AG04450 (cell line): ENCODE measurements around the gene SH3D21. TPM values are rescaled to one million over a fixed set of nuclear protein-coding genes. Genes with fewer than 3 reads are reported as not detected.

Source experiments
- CTCF ChIA-PET: fragments of 300-600, 350-600 bp; formaldehyde crosslinking; extraction: SDS; loops from one replicate; lab custom pipeline; 2022; ENCODE audit warnings: antibody characterized with exemption, inconsistent platforms; lab: Charles Lee
- POLR2A ChIA-PET: fragments of 350-600 bp; formaldehyde crosslinking; extraction: SDS; loops from one replicate; lab custom pipeline; 2021; ENCODE audit warnings: antibody characterized with exemption, inconsistent platforms; lab: Yijun Ruan, JAX
- DNase-seq: peaks from one replicate; pipeline ENCODE4 v3.0.0-alpha.2; 2011; ENCODE audit warnings: low read depth, low spot score
- H3K27ac ChIP-seq: one replicate; pipeline ENCODE4 v1.5.1; 2012; ENCODE audit warnings: low read depth, low read length, control low read depth
- H3K27me3 ChIP-seq: one replicate; pipeline ENCODE4 v1.6.0; 2012; ENCODE audit warnings: low read length; ENCODE audit not compliant: control insufficient read depth, insufficient read depth
- H3K4me3 ChIP-seq: 2 replicates; pipeline ENCODE4 v1.5.1; 2011; ENCODE audit warnings: mild to moderate bottlenecking, low read depth, low read length, control low read depth
- H3K9me3 ChIP-seq: 2 replicates; pipeline ENCODE4 v1.5.1; 2012; ENCODE audit warnings: low read length; ENCODE audit not compliant: control insufficient read depth, insufficient read depth
- CTCF ChIP-seq: IDR thresholded peaks from 2 replicates; pipeline ENCODE4 v1.5.1; 2011; ENCODE audit warnings: low read depth, low read length, control low read depth, inconsistent platforms
- polyA plus RNA-seq: library from polyadenylated mRNA; depleted of rRNA; stranded (reverse); fragments of >200 nt; gene quantifications from 2 replicates; pipeline ENCODE4 v1.2.3, GENCODE V29; 2011

The SH3D21 gene
- polyA plus RNA-seq, 1 experiment, result 1.3 TPM

GRCh38 chr1:36329817-36330216 lies 23.6 kb downstream of the SH3D21 start:
- TF ChIP-seq CTCF, result no peak
- ChIA-PET CTCF (interaction anchor here (1.0 kb wide), 1 partner anchor 40 kb away, joined by 4 read pairs; no protein-coding TSS in a partner anchor), POLR2A (no interaction called here)
- Histone ChIP-seq H3K4me3 (no peak overlapping the region), H3K9me3 (no peaks in the 10 kb centered on the region), H3K27ac (no peak overlapping the region), H3K27me3 (no peaks in the 10 kb centered on the region)
- no peak for DNase-seq

- no peak for TF ChIP-seq CTCF
- POLR2A ChIA-PET, result no interaction called here
Observed at GRCh38 chr1:36330940-36331339, 24.8 kb downstream of the SH3D21 start.

GRCh38 chr1:36337830-36338229 lies 31.7 kb downstream of the SH3D21 start:
- no peaks in the 10 kb centered on the region for H3K9me3 ChIP-seq
- TF ChIP-seq CTCF, result no peak
- no peaks in the 10 kb centered on the region for H3K27me3 ChIP-seq
- H3K27ac ChIP-seq, result no peak overlapping the region
- DNase-seq, result no peak
- H3K4me3 ChIP-seq, result no peak overlapping the region
- POLR2A ChIA-PET, result no interaction called here
- CTCF ChIA-PET, result no interaction called here

More at GRCh38 chr1:36330940-36331339, 24.8 kb downstream of the SH3D21 start:
- Histone ChIP-seq H3K9me3 (no peaks in the 10 kb centered on the region), H3K27ac (no peak overlapping the region), H3K27me3 (no peaks in the 10 kb centered on the region), H3K4me3 (no peak overlapping the region)
- no peak for DNase-seq
- CTCF ChIA-PET, result no interaction called here

- Histone ChIP-seq H3K4me3 (no peak overlapping the region), H3K27me3 (no peaks in the 10 kb centered on the region), H3K27ac (no peak overlapping the region), H3K9me3 (no peaks in the 10 kb centered on the region)
- CTCF ChIA-PET, result no interaction called here
- TF ChIP-seq CTCF, result no peak
- no peak for DNase-seq
- POLR2A ChIA-PET, result interaction anchor here (0.6 kb wide), 1 partner anchor 49 kb away, joined by 4 read pairs; no protein-coding TSS in a partner anchor
Observed at GRCh38 chr1:36339215-36339614, 33.0 kb downstream of the SH3D21 start.

- POLR2A ChIA-PET, result interaction anchor here (0.6 kb wide), 1 partner anchor 49 kb away, joined by 4 read pairs; no protein-coding TSS in a partner anchor
- TF ChIP-seq CTCF, result no peak
- no peak for DNase-seq
Observed at GRCh38 chr1:36339615-36340014, 33.4 kb downstream of the SH3D21 start.

More at GRCh38 chr1:36339615-36340014, 33.4 kb downstream of the SH3D21 start:
- H3K4me3 ChIP-seq, result no peak overlapping the region
- H3K27ac ChIP-seq, result no peak overlapping the region
- no peaks in the 10 kb centered on the region for H3K27me3 ChIP-seq
- H3K9me3 ChIP-seq, result no peaks in the 10 kb centered on the region
- CTCF ChIA-PET, result no interaction called here
